Spleen (tissue), 11 donors: ENCODE data around the gene TBCD. TPM values are rescaled to one million over a fixed set of nuclear protein-coding genes. Genes with fewer than 3 reads are reported as not detected.
A peak's percentile ranks its signal among the peaks of the same experiment; 100 is the strongest.

Experiments
- DNase-seq: peaks from one replicate; pipeline ENCODE4 v3.0.0-alpha.2; 2020
- H3K27ac ChIP-seq, 8 donors: fragments of 200-600 bp; sonication (generic) in 7 of 8; 1 replicate in 4 of 8; 2 replicates in 4 of 8; pipeline versions ENCODE4 v1.5.0 to v1.8.0; 2016 to 2021; ENCODE audit warnings: inconsistent platforms in 4 of 8, mild to moderate bottlenecking in 4 of 8, moderate library complexity in 1 of 8
- H3K27me3 ChIP-seq, 7 donors: fragments of 200-600 bp; sonication (generic) in 6 of 7; replicated peaks in 1 of 7; 1 replicate in 4 of 7; 2 replicates in 3 of 7; pipeline versions ENCODE4 v1.5.0 to v1.8.0; 2016 to 2021; ENCODE audit warnings: inconsistent platforms in 3 of 7, mild to moderate bottlenecking in 1 of 7
- H3K36me3 ChIP-seq, 6 donors: fragments of 200-600 bp; sonication (generic) in 5 of 6; 1 replicate in 4 of 6; 2 replicates in 2 of 6; pipeline versions ENCODE4 v1.5.0 to v1.8.0; 2016 to 2021; ENCODE audit warnings: inconsistent platforms in 2 of 6
- H3K4me1 ChIP-seq, 6 donors: fragments of 200-600 bp; sonication (generic) in 5 of 6; 1 replicate in 3 of 6; 2 replicates in 3 of 6; pipeline versions ENCODE4 v1.5.0 to v1.8.0; 2016 to 2021; ENCODE audit warnings: inconsistent platforms in 3 of 6
- H3K4me3 ChIP-seq, 8 donors: fragments of 200-600 bp; sonication (generic) in 7 of 8; 1 replicate in 4 of 8; 2 replicates in 4 of 8; pipeline versions ENCODE4 v1.5.0 to v1.8.0; 2016 to 2021; ENCODE audit warnings: inconsistent platforms in 4 of 8, mild to moderate bottlenecking in 4 of 8, moderate library complexity in 2 of 8
- H3K9me3 ChIP-seq, 8 donors: fragments of 200-600 bp; sonication (generic) in 7 of 8; 1 replicate in 4 of 8; 2 replicates in 4 of 8; pipeline versions ENCODE4 v1.5.0 to v1.8.0; 2016 to 2021; ENCODE audit warnings: inconsistent platforms in 4 of 8
- POLR2A ChIP-seq, 3 donors: fragments of 450-650 bp; IDR thresholded peaks; one replicate each; pipeline ENCODE4 v1.5.1; 2017; ENCODE audit warnings: antibody characterized with exemption in 3 of 3, mild to moderate bottlenecking in 1 of 3
- POLR2AphosphoS5 ChIP-seq, 3 donors: sonication (generic); formaldehyde crosslinking; IDR thresholded peaks; one replicate each; pipeline ENCODE4 v1.5.1; 2017; ENCODE audit warnings: antibody characterized with exemption in 3 of 3
- WGBS, 5 donors: extraction: QIAGEN DNeasy Blood & Tissue Kit in 3 of 5; methylation state at CpG; one replicate each; pipeline versions ENCODE4 v1.1.5 to v1.1.7; 2013 to 2018; 5-methylcytosine and 5-hydroxymethylcytosine counted together
- intact Hi-C: fragments of 100-400 bp; cut with DNase I; formaldehyde crosslinking; loops from one replicate; pipeline ENCODE4 v1.15.0; 2023; ENCODE audit warnings: low total_unique reads
- polyA plus RNA-seq, 3 donors: library from polyadenylated mRNA; stranded (reverse); fragments of 200-250 nt; gene quantifications; one replicate each; pipeline ENCODE4 v1.2.1, GENCODE V29; 2013
- total RNA-seq, 7 donors: library from RNA; depleted of rRNA in 3 of 7; stranded (reverse); fragments of >200 nt in 3 of 7; fragmentation: NEBNext Ultra II Directional in 4 of 7; extraction: Animal tissue kit (Norgen Biotek cat#: 25700) in 4 of 7; gene quantifications; one replicate each; pipeline versions ENCODE4 v1.1.0 to v1.2.1, GENCODE V29; 2016 to 2021
- TF ChIP-seq, protein P1 (sequence below), 11 experiments: fragments of 200-600 bp in 7 of 11; fragments of 450-650 bp in 4 of 11; sonication (generic) in 4 of 11; IDR thresholded peaks in 8 of 11; conservative IDR thresholded peaks in 3 of 11; 1 replicate in 7 of 11; 2 replicates in 4 of 11; pipeline versions ENCODE4 v1.4.0 to v1.8.0; 2016 to 2021; ENCODE audit warnings: antibody characterized with exemption in 11 of 11, inconsistent platforms in 4 of 11, mild to moderate bottlenecking in 1 of 11
- donor health status: healthy with polysubstance abuse.
- donor health status: DM: no; HTN: no; CAD: no; lungs with moderate emphysema.
- donor health status: DM: no; HTN: no; CAD: no.
- donor health status: Bipolar disorder and iron deficiency.
- donor health status: healthy.
- donor health status: DM: no; HTN: no; CAD: no.
- donor health status: DM: yes; HTN: yes; CAD: no.

TBCD gene
- total and polyA plus RNA-seq, 10 donors: 55.6 to 207 (median 108) TPM

DNA sequence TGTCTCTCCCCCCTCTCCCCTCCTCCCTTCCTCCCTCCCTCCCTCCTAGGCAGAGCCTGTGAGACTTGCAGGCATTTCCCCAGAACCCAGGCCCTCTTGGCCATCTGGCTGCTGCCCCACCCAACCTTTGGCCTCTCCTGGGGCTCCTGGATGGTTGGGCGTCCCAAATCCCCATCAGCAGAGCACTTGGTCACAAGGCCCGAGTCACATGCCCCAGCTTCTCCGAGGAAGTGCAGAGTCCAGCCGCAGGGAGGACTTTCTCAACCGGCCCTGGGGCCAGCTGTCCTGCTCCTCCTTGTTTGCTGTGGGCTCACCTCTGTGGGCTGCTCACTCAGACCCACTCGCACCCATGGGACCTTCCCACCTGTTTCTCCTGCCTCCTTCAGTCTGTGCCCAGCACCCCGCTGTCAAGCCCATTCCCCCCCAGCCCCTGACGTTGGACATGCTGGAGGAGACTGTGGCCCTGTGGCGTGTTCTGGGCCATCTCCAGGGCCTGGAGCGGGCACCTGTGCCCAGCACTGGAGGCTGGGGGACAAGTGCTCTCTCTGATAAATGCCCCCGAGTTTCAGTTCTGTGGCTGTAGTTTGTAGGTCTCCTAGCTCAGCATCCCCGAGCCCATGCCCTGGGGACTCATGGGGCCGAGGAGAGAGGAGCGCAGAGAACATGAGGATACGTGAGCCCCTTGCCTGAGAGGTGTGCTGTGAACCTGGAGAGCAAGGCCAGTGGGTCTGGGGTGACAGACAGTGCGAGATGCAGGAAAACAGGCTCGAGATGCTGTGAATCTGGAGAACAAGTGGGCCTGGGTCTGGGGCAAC is 130.2 kb downstream of the TBCD start:
- Histone ChIP-seq H3K4me1 (peaks cover 29 to 94% (median 63%) of the 10 kb centered on the region in 6 donors), H3K4me3 (peak overlapping the region in 1 of 8 donors; percentile 42)
- DNase-seq: peak; percentile 77

DNA sequence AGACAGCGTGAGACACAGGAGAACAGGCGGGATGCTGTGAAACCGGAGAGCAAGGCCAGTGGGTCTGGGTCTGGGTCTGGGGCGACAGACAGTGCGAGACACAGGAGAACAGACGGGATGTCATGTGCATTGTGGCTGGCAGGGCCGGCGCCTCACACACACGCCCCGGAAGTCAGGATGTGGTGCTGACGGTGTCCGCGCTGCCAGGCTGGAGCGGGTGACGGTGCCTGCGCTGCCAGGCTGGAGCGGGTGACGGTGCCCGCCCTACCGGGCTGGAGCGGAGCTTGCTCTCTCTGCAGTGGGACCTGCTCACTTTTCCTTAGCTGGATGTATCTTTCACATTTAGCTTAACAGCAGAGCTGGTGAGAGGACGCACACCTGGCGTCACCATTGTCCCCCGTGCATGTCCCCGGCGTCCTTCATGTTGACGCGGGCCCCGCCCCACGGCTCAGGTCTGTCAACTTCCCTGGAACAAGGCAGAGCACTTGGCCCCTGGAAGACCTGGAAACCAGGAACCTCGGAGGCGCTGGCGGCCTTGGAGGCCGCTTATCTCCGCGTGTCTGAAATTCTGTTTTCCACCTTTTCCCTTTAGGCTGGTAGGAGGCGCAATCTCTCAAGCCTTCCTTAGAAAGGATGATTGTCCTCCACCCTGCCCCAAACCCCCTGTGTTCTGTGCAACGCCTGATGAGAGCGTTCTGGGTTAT is 131.0 kb downstream of the TBCD start:
- intact Hi-C loops: no loop called here
- peak overlapping the region in 5 of 8 donors; percentile 9 to 79 (median 77) for H3K27ac ChIP-seq
- TF ChIP-seq POLR2AphosphoS5 (IDR thresholded peaks at IDR 0.05) (peak; percentile 65 to 89 (median 71)), POLR2A (IDR thresholded peaks at IDR 0.05) (no peak)
- TF ChIP-seq, protein P1, sequence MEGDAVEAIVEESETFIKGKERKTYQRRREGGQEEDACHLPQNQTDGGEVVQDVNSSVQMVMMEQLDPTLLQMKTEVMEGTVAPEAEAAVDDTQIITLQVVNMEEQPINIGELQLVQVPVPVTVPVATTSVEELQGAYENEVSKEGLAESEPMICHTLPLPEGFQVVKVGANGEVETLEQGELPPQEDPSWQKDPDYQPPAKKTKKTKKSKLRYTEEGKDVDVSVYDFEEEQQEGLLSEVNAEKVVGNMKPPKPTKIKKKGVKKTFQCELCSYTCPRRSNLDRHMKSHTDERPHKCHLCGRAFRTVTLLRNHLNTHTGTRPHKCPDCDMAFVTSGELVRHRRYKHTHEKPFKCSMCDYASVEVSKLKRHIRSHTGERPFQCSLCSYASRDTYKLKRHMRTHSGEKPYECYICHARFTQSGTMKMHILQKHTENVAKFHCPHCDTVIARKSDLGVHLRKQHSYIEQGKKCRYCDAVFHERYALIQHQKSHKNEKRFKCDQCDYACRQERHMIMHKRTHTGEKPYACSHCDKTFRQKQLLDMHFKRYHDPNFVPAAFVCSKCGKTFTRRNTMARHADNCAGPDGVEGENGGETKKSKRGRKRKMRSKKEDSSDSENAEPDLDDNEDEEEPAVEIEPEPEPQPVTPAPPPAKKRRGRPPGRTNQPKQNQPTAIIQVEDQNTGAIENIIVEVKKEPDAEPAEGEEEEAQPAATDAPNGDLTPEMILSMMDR (IDR thresholded peaks at IDR 0.05 in 8 of 11, conservative IDR thresholded peaks at IDR 0.05 in 3 of 11): no peak
- H3K27me3 ChIP-seq: no peaks in the 10 kb centered on the region
- H3K9me3 ChIP-seq: no peaks in the 10 kb centered on the region
- 58 to 77% (median 68%) methylated on average over 39 of the region's 39 CpGs for whole genome bisulfite sequencing, 5 donors
- peak; percentile 93 for DNase-seq
- peaks cover 27 to 94% (median 64%) of the 10 kb centered on the region in 6 donors for H3K4me1 ChIP-seq
- peaks cover 0 to 15% (median 0%) of the 10 kb centered on the region in 6 donors for H3K36me3 ChIP-seq
- peak overlapping the region in 1 of 8 donors; percentile 42 for H3K4me3 ChIP-seq

More for the DNA sequence above, 130.2 kb downstream of the TBCD start:
- 75 to 86% (median 84%) methylated on average over 17 of the region's 17 CpGs for WGBS, 5 donors
- H3K27ac ChIP-seq: peak overlapping the region in 5 of 8 donors; percentile 9 to 79 (median 77)
- intact Hi-C loops: no loop called here
- H3K9me3 ChIP-seq: no peaks in the 10 kb centered on the region
- no peak for TF ChIP-seq POLR2AphosphoS5 (IDR thresholded peaks at IDR 0.05)
- TF ChIP-seq, protein P1 (IDR thresholded peaks at IDR 0.05 in 8 of 11, conservative IDR thresholded peaks at IDR 0.05 in 3 of 11): no peak
- no peak for TF ChIP-seq POLR2A (IDR thresholded peaks at IDR 0.05)
- H3K36me3 ChIP-seq: peaks cover 0 to 15% (median 0%) of the 10 kb centered on the region in 6 donors
- no peaks in the 10 kb centered on the region for H3K27me3 ChIP-seq

DNA sequence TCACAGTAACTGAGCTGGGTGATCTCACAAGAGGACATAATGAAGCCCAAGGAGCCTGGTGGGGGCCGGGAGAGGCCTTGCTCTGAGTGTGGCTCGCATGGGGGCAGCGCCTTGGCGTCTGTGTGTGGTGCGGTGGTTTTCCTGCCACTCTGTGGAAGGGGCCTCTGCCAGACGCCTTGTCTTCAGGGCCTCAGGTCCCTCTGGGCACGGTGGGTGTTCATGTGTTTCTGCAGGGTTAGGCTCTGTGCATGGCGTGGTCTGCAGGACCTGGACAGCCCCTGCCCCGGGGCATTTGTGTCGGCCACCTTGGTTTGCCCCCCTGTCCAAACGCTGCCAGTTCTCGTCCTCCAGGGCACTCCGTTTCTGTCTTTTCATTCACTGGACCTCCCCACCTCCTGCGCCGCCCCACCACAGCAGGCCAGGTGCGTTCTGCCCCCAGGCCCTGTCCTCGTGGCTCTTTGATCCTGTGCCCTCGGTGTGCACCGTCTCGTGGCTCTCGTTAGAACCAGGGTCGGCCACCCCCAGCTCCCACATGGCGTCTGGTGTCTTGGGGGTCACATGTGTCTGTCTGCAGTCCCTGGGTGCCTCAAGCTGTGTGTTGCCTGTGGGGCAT is 131.7 kb downstream of the TBCD start:
- no peak for TF ChIP-seq POLR2AphosphoS5 (IDR thresholded peaks at IDR 0.05)
- no peak for TF ChIP-seq POLR2A (IDR thresholded peaks at IDR 0.05)
- TF ChIP-seq, protein P1 (IDR thresholded peaks at IDR 0.05 in 8 of 11, conservative IDR thresholded peaks at IDR 0.05 in 3 of 11): no peak
- H3K36me3 ChIP-seq: peaks cover 0 to 15% (median 0%) of the 10 kb centered on the region in 6 donors
- H3K27ac ChIP-seq: peak overlapping the region in 4 of 8 donors; percentile 14 to 79 (median 78)
- intact Hi-C loops: no loop called here
- H3K9me3 ChIP-seq: no peaks in the 10 kb centered on the region
- H3K27me3 ChIP-seq: no peaks in the 10 kb centered on the region
- peaks cover 27 to 93% (median 66%) of the 10 kb centered on the region in 6 donors for H3K4me1 ChIP-seq
- WGBS, 5 donors: 65 to 82% (median 76%) methylated on average over 23 of the region's 23 CpGs
- DNase-seq: no peak
- H3K4me3 ChIP-seq: peak overlapping the region in 1 of 8 donors; percentile 42
